Stimulated activated CD8-positive, alpha-beta memory T cell treated with anti-CD3 and anti-CD28 coated beads, Interleukin-15, amount 100 ng/mL, for 24 hours (primary cell): ENCODE data around the gene NRG3.
"Not testable (repeated sequence)": the region's sequence is repeated elsewhere in the genome, so short reads cannot be mapped to it uniquely, and the experiment has no call there.

Source experiments
- DNase-seq: peaks from one replicate; pipeline ENCODE4 v3.0.0-alpha.2; 2020; ENCODE audit warnings: low read depth

NRG3 gene

DNA sequence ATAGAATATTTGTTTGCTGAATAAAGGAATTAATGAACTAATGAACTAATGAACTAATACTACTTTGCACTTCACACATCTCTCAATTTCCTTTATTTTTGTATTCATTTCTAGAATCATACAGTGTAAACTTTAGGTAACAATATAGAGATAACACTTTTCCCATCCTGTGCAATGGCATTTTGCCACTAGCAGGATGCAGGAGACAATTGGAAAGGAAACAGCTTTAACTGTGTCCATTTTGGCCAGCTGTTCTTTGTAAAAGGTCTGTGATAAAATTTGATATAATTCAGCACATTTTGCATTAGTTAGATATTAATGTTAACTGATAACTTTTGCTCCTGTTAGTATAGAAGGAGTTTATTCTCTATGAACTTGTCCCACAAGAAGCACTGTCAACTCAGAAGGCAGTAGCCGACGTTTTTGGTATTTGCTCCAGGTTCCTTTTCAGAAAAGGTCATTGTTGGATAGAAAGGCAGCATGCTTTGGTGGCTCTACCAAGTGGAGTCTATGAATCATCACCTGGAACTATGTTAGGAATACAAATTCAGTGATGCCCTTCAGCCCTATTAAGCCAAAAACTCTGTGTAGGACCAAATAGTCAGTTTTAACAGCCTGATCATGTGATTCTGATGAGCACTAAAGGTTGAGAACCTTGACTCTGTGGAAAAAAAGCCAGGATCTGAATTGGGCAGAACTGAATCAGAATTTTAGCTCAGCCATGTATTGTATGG lies 86.6 kb downstream of the NRG3 start:
- no peak for DNase-seq

- DNase-seq = no peak
Observed at GRCh38 chr10:81963606-81964005, 88.6 kb downstream of the NRG3 start.

- no peak for DNase-seq
Observed at GRCh38 chr10:81967716-81968115, 92.7 kb downstream of the NRG3 start.

DNA sequence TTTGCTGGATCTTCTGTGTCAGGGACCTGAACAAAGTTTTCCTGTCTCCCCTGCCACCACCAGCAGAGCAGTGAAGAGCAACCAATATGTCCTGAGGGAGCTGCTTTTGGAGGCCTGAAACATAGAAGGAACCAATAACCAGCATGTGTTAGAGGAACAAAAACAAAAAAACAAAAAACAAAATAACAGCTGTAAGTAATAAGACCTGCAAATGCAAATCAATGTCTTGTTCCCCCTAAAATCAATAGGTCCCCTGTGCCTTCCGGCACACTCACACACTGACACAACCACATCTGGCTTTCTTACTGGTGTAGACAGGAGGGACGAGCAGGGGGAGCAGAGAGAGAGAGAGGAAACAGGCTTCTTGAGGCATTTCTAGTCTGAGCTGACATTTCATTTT lies 94.1 kb downstream of the NRG3 start:
- DNase-seq = no peak

DNA sequence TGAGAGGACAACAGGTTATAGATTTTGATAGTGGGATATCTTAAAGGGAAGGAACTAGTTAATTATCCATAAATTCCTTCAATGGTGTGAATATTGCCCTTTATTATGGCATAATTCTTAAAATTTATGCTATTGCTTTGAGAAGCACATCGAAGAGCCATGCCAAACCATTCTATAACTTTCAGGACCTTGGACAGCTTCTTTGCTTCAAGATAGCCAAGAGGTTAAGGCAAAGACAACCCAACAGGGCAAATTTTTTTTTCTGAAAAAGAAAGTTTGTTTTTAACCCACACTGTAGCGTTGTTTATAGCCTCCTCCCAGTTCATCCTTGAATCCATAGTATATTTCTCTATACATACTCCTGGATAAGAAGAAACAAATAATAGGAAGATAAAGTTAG lies 103.2 kb downstream of the NRG3 start:
- no peak for DNase-seq

GRCh38 chr10:81981724-81982123 lies 106.7 kb downstream of the NRG3 start:
- no peak for DNase-seq

DNA sequence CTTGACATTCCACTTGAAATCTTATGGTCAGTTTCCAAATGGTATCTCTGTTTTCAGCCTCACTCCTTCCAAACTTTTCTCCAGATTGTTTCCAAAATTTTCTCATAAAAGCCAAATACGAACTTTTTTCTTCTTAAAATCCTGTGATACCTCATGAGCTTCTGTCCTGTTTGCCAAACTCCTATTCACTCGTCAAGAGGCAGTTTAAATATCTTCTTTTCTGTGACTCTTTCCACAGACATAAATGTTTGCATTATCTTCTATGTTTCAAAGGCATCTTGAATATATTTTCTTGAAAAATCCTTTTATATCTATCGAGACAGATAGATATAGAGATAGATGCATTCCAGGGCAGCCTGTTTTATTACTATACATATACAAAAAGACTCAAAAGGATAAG lies 109.4 kb downstream of the NRG3 start:
- no peak for DNase-seq

DNA sequence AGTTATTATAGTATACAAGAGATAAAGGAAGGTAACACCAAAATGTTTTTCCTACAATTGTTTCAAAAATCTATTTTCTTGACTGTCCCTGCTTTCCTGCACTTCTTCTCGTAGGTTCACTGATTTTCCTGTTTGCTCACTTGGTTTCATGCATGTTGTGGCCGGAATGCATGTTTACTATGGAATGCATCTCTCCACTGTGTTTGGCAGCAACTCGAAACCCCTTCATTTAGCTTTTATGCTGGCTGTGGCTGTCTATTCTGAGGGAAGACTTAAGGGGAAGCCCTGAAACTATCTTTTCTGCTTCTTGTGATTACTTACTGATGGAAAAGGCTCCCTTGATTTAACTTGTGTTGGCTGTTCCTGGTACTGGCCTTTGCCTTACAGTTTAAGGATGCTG lies 120.3 kb downstream of the NRG3 start:
- DNase-seq = no peak

- DNase-seq = no peak
Observed at GRCh38 chr10:81996927-81997326, 121.9 kb downstream of the NRG3 start.

GRCh38 chr10:82020999-82021398 lies 146.0 kb downstream of the NRG3 start:
- DNase-seq = no peak

DNA sequence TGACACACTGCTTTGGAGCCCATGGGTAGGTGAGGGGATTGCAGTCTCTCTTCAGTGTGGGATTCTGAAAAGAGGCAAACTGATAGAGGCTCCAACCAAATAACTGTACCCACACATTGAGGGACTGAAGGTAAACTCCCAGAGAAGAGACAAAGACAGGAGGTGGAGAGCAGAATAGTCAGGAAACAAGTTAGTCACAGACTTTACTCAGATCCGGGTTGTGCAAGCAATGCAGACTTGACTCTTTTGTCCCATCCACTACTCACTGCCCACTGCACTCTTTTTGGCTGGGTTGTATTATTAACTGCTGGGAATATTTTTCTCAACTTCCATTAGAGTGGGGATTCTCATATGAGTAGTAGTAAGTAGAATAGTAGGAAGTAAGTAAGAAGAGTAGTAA lies 152.7 kb downstream of the NRG3 start:
- DNase-seq = no peak

GRCh38 chr10:82037076-82037475 lies 162.1 kb downstream of the NRG3 start:
- no peak for DNase-seq

GRCh38 chr10:82038587-82038986 lies 163.6 kb downstream of the NRG3 start:
- no peak for DNase-seq

GRCh38 chr10:82040336-82040735 lies 165.3 kb downstream of the NRG3 start:
- DNase-seq = no peak

DNA sequence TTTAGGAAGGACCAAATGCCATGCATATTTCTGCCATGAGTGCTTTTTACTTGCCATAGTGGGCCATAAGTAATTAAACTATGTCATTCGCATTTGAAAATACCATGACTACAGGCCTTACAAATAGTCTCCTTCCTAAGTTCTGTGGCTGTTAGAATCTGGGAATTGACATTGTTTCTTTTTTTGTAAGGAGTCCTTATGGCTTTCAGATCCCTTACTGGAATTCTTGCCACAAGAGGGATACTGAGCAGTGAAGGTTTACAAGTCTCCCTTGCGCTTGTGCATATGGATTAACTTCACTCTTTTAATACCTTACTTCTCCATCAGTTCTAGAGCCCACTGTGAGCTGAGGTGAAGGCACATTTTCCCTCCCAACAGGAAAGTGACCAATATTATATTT lies 166.0 kb downstream of the NRG3 start:
- no peak for DNase-seq

- no peak for DNase-seq
Observed at GRCh38 chr10:82056391-82056790, 181.4 kb downstream of the NRG3 start.

- DNase-seq = not testable (repeated sequence)
Observed at GRCh38 chr10:82067192-82067591, 192.2 kb downstream of the NRG3 start.

- no peak for DNase-seq
Observed at GRCh38 chr10:82068501-82068900, 193.5 kb downstream of the NRG3 start.

DNA sequence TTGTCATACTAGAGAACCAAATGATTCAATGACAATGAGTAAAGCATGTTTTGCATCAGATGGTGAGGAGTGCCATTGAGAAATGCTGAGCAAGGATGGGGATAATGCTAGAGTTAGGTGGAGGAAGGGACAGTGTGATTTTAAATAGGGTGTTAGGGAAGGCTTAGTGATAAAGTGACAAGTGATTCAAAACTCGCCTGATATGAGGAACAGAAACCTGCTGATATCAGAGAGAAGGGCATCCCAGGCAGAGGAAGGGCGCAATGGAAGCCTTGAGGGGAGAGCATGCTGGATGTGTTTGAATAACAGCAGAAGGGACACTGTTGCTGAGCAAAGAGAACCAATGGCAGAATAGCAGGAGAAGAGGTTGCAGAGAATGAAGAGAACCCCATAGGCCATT lies 196.2 kb downstream of the NRG3 start:
- no peak for DNase-seq

GRCh38 chr10:82072124-82072523 lies 197.1 kb downstream of the NRG3 start:
- no peak for DNase-seq

DNA sequence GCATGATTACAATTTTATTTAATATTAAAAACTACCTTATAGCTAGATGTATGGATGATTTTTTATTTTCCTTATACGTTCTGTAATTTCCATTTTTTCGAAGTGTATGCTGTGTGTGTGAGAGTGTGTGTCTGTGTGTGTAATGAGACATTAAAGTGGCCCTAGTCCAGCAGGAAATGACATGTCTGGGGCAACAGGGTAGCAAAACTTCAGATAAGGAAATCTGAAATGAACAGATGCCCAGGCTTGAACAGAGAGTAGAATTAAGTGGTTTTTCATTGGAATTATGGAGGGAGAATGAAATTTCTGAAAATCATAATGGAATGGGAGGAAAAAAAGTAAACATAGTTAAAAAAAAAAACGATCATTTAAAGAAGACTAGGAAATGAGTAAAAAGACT lies 200.6 kb downstream of the NRG3 start:
- DNase-seq = no peak

DNA sequence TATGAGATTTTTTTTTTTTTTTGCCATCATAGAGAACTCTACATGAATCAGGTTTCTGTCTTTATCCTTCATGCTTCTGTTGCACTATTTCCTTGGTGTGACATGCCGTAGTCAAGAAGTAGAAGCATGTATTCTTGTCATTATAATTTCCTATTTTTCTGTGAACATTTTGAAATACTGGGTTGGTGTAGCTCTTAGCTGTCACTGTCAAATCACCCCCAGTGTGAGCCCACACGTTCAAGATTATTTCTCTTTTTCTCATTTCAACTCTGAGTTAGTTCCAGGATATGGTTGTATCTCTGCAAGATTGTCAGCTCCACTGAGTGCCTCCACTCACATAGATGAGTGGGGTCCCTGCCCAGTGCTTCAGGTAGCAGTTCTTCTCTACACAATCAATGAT lies 209.5 kb downstream of the NRG3 start:
- no peak for DNase-seq

- no peak for DNase-seq
Observed at GRCh38 chr10:82084904-82085303, 209.9 kb downstream of the NRG3 start.

GRCh38 chr10:82089327-82089726 lies 214.3 kb downstream of the NRG3 start:
- no peak for DNase-seq

GRCh38 chr10:82091413-82091812 lies 216.4 kb downstream of the NRG3 start:
- DNase-seq = no peak
